Measurements from ENCODE around the gene BTG4.

Gene BTG4

DNA sequence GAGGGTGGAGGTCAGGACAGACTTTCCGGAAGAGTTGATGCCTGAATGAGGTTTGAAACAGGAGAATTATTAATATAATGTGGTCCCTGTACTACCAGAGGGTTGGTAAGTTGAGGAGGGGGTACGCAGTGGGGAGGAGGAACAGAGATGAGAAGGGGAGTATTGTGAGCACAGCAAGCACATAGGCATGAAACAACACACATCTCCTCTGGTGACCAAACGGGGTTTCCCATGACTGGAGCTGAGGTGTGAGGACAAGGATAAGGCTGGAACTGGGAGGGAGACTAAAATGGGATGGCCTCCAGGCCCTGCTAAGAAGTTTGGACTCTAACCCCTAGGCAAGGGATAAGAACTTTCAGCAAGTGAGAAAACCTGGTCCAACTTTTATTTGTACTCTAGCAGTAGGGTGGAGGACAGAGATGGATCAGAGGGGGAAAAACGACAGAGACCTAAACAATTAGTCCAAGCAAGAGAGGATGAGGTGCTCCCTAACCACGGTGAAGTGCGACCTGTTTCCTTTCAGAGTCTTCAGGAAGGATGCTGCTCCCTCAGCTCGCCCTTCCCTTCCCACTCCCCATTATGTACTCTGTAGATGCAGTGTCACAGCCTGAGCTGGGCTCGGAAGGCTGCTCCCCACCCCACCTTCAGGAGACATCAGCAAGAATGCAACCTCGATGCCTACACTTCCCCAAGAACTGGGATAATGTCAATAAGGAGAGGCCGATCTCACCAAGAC is 59.2 kb downstream of the BTG4 start:
- no peak for DNase-seq

GRCh38 chr11:111452146-111452545 is 60.0 kb downstream of the BTG4 start:
- DNase-seq, result no peak

- DNase-seq, result no peak
These were observed 61.5 kb downstream of the BTG4 start for GRCh38 chr11:111450480-111451320.

- no peak for DNase-seq
These were observed 62.3 kb downstream of the BTG4 start for GRCh38 chr11:111449696-111450479.

GRCh38 chr11:111448831-111449557 is 63.2 kb downstream of the BTG4 start:
- DNase-seq, result peak; percentile 37

GRCh38 chr11:111448414-111448813 is 63.8 kb downstream of the BTG4 start:
- no peak for DNase-seq

GRCh38 chr11:111447931-111448330 is 64.3 kb downstream of the BTG4 start:
- DNase-seq, result no peak

GRCh38 chr11:111447112-111447471 is 65.1 kb downstream of the BTG4 start:
- DNase-seq, result no peak

- DNase-seq, result peak; percentile 93
These were observed 65.6 kb downstream of the BTG4 start for GRCh38 chr11:111446404-111447111.

DNA sequence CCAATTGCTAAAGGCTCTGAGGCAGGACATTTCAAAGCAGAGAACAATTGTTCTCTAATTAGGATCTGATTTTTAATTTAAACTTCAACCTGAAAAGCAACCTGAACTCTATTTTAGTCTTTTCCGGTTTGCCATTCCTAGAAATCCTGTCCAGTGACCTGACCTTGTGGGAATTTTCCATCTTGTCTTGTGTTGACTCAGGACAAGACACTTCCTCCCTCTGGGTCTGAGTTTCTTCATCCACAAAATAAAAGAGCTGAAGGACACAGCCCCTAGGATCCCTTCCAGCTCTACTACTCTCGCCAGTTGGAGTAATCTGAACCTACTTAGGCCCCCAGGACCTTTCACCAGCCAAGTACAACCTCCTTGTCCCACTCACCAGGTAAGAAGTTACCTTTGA is 66.6 kb downstream of the BTG4 start:
- no peak for DNase-seq

Measured in RPMI8226 (cell line).